Measurements from ENCODE around the gene USP50. TPM values are rescaled to one million over a fixed set of nuclear protein-coding genes. Genes with fewer than 3 reads are reported as not detected.
"Not testable (repeated sequence)": the region's sequence is repeated elsewhere in the genome, so short reads cannot be mapped to it uniquely, and the experiment has no call there.

USP50 gene
- total and polyA plus RNA-seq, 2 donors (not counting 3 experiments of a cell fraction or from before 2014, with no cell fraction given): not detected

- H3K9ac ChIP-seq (replicated peaks; ENCODE audit: extremely low read depth, insufficient read depth, low read length): no peak overlapping the region
- H2AFZ ChIP-seq (ENCODE audit: low read depth, low read length): no peak overlapping the region
- intact Hi-C loops (cut with micrococcal nuclease) (no loop called here), dilution Hi-C loops (cut with MboI; ENCODE audit: extremely low pct_ligation_motif_present, low sequenced_read_pairs) (no loop called here)
- H3K9me1 ChIP-seq (replicated peaks; ENCODE audit: control insufficient read depth, extremely low read depth, insufficient read depth, low read length): no peaks in the 10 kb centered on the region
- no peaks in the 10 kb centered on the region for H3K27me3 ChIP-seq (ENCODE audit: control insufficient read depth in 2 of 2, insufficient read depth in 2 of 2, low read length in 2 of 2)
- CTCF ChIA-PET: interaction anchor here (0.7 to 1.9 kb wide), 3 partner anchors 10 to 173 kb away, joined by 3 to 7 read pairs (median 4); no protein-coding TSS in a partner anchor
- H4K20me1 ChIP-seq (replicated peaks; ENCODE audit: control insufficient read depth, extremely low read depth, insufficient read depth, low read length): no peaks in the 10 kb centered on the region
- TF ChIP-seq MYC (IDR thresholded peaks at IDR 0.05; ENCODE audit: low read depth, low read length) (no peak), JUN (IDR thresholded peaks at IDR 0.05; ENCODE audit: borderline replicate concordance, insufficient read depth, insufficient read length, low read depth) (no peak), GATA2 (IDR thresholded peaks at IDR 0.05; ENCODE audit: insufficient read depth, insufficient read length, low read depth, low read length) (no peak), FOS (IDR thresholded peaks at IDR 0.05; ENCODE audit: borderline replicate concordance, insufficient read depth, low read length) (no peak), POLR2A (IDR thresholded peaks at IDR 0.05; ENCODE audit: low read depth, low read length) (no peak), POLR2AphosphoS5 (IDR thresholded peaks at IDR 0.05; ENCODE audit: insufficient read depth, low read depth, low read length) (no peak), EZH2 (IDR thresholded peaks at IDR 0.05; ENCODE audit: borderline replicate concordance, low read depth, low read length, severe bottlenecking) (no peak)
- TF ChIP-seq, protein P1, sequence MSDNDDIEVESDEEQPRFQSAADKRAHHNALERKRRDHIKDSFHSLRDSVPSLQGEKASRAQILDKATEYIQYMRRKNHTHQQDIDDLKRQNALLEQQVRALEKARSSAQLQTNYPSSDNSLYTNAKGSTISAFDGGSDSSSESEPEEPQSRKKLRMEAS (IDR thresholded peaks at IDR 0.05; ENCODE audit: insufficient read depth, insufficient read length): no peak
- no peak overlapping the region for H3K4me2 ChIP-seq (ENCODE audit: insufficient read depth, low read length)
- no peak for DNase-seq (ENCODE audit: low read depth, low spot score)
- no peak overlapping the region for H3K27ac ChIP-seq (ENCODE audit: insufficient read depth, low read depth, low read length)
- no peaks in the 10 kb centered on the region for H3K4me1 ChIP-seq (ENCODE audit: control insufficient read depth, extremely low read depth, insufficient read depth, low read length)
- no peak overlapping the region for H3K4me3 ChIP-seq (replicated peaks in 1 of 3; ENCODE audit: insufficient read depth in 1 of 3, low read depth in 1 of 3, low read length in 3 of 3)
- H3K9me3 ChIP-seq (replicated peaks; ENCODE audit: control insufficient read depth, insufficient read depth, low read length): no peaks in the 10 kb centered on the region
- peaks cover 0 to 2% of the 10 kb centered on the region in 2 experiments for H3K36me3 ChIP-seq (ENCODE audit: control insufficient read depth in 2 of 2, extremely low read depth in 1 of 2, insufficient read depth in 2 of 2, low read length in 2 of 2)
- no peaks in the 10 kb centered on the region for H3K79me2 ChIP-seq (ENCODE audit: control insufficient read depth, insufficient read depth, low read length)
- FAIRE-seq: no peak
- BruUV-seq (replicated peaks): no TSS peak
- POLR2A ChIA-PET: no interaction called here
Measured at GRCh38 chr15:50506121-50506520, 40.3 kb downstream of the USP50 start.

- CTCF ChIA-PET: interaction anchor here (1.0 to 1.9 kb wide), 2 partner anchors 10 to 150 kb away, joined by 3 to 7 read pairs; no protein-coding TSS in a partner anchor
- H3K4me1 ChIP-seq (ENCODE audit: control insufficient read depth, extremely low read depth, insufficient read depth, low read length); POLR2A ChIA-PET; H3K79me2 ChIP-seq (ENCODE audit: control insufficient read depth, insufficient read depth, low read length); BruUV-seq (replicated peaks); H3K4me3 ChIP-seq (replicated peaks in 1 of 3; ENCODE audit: insufficient read depth in 1 of 3, low read depth in 1 of 3, low read length in 3 of 3); DNase-seq (ENCODE audit: low read depth, low spot score); H3K4me2 ChIP-seq (ENCODE audit: insufficient read depth, low read length); H2AFZ ChIP-seq (ENCODE audit: low read depth, low read length); intact Hi-C loops (cut with micrococcal nuclease); H3K9me3 ChIP-seq (replicated peaks; ENCODE audit: control insufficient read depth, insufficient read depth, low read length); H3K36me3 ChIP-seq (ENCODE audit: control insufficient read depth in 2 of 2, extremely low read depth in 1 of 2, insufficient read depth in 2 of 2, low read length in 2 of 2); H3K27ac ChIP-seq (ENCODE audit: insufficient read depth, low read depth, low read length); H4K20me1 ChIP-seq (replicated peaks; ENCODE audit: control insufficient read depth, extremely low read depth, insufficient read depth, low read length); H3K9me1 ChIP-seq (replicated peaks; ENCODE audit: control insufficient read depth, extremely low read depth, insufficient read depth, low read length); H3K9ac ChIP-seq (replicated peaks; ENCODE audit: extremely low read depth, insufficient read depth, low read length); FAIRE-seq; dilution Hi-C loops (cut with MboI; ENCODE audit: extremely low pct_ligation_motif_present, low sequenced_read_pairs); H3K27me3 ChIP-seq (ENCODE audit: control insufficient read depth in 2 of 2, insufficient read depth in 2 of 2, low read length in 2 of 2): not testable (repeated sequence)
Measured at GRCh38 chr15:50505656-50506055, 40.8 kb downstream of the USP50 start.
